Effector memory CD4-positive, alpha-beta T cell (primary cell): ENCODE data around the gene PHIP.
"Not testable (repeated sequence)": the region's sequence is repeated elsewhere in the genome, so short reads cannot be mapped to it uniquely, and the experiment has no call there.

Source experiments
- DNase-seq, 3 donors: peaks; one replicate each; pipeline ENCODE4 v3.0.0-alpha.2; 2020
- H3K27ac ChIP-seq: 2 replicates; pipeline ENCODE4 v1.7.0; 2013; ENCODE audit warnings: mild to moderate bottlenecking, low read length, moderate library complexity; ENCODE audit not compliant: insufficient read depth, poor library complexity, severe bottlenecking
- H3K27me3 ChIP-seq: replicated peaks from 2 replicates; pipeline ENCODE4 v1.7.0; 2013; ENCODE audit warnings: mild to moderate bottlenecking, low read length; ENCODE audit not compliant: insufficient read depth, control insufficient read depth, poor library complexity, severe bottlenecking
- H3K36me3 ChIP-seq: 2 replicates; pipeline ENCODE4 v1.7.0; 2013; ENCODE audit warnings: mild to moderate bottlenecking, low read length, moderate library complexity; ENCODE audit not compliant: control insufficient read depth, insufficient read depth
- H3K4me1 ChIP-seq: 2 replicates; pipeline ENCODE4 v1.7.0; 2013; ENCODE audit warnings: low read length, mild to moderate bottlenecking; ENCODE audit not compliant: control insufficient read depth, insufficient read depth, poor library complexity, severe bottlenecking
- H3K4me3 ChIP-seq: 2 replicates; pipeline ENCODE4 v1.7.0; 2013; ENCODE audit warnings: low read length, low read depth, mild to moderate bottlenecking; ENCODE audit not compliant: insufficient read depth, poor library complexity, severe bottlenecking
- H3K9me3 ChIP-seq: 2 replicates; pipeline ENCODE4 v1.7.0; 2013; ENCODE audit warnings: mild to moderate bottlenecking, low read length, moderate library complexity; ENCODE audit not compliant: control insufficient read depth
- total RNA-seq, 3 donors: gene quantifications; one replicate each; lab custom pipeline; 2026; lab: John Stamatoyannopoulos, UW

PHIP gene
- total RNA-seq, result 183 to 208 (median 205) reads per million in 3 donors

DNA sequence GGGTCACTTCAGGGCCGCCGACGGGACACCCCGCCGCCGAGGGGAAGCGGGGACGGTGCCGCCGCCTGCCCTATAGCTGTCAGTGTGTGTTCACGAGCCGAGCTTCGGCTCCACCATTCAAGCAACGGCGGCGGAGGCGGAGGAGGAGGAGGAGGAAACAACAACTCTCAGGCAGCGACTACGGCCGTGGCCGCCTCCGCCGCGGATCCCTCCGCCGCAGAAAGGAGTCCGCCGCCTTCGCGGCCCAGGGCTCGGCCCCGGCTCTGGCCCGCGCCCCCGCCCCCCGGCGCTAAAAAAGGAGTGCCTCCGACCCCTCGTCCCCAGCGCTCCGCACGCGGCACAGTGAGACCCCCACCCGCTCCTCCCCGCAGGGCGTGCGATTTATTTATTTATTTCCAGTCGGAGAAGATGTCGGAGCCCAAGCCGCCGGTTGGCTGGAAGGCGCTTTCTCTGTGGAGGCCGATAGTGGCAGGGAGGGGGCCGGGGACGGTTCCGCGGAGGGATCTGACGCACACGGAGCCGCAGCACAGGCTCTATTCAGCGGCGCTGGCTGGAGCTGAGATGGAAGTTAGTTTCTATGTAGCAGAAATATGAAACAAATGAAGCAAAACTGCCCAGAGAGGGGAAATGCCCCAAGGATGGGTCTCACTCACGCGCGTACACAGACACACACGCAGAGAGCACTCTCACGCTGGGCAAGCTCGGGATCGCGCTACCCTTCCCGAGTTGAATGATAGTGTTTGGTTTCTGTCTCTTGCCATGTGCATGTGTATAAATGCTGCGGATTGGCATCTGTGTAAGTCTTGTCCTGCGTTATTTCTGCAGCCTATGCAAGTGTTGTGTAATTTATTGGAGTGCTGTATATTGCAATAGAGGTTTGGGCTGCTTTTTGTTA, at the start of gene PHIP:
Gene PHIP (minus strand): TSS at position 180 of the 895 bp plus-strand sequence. CDS start 186 bp downstream, outside the sequence.
- Histone ChIP-seq H3K9me3 (no peaks in the 10 kb centered on the region), H3K27ac (peak within 1 kb of the TSS; percentile 95), H3K4me1 (peaks cover 14% of the 10 kb centered on the region), H3K36me3 (no peaks in the 10 kb centered on the region), H3K27me3 (no peaks in the 10 kb centered on the region), H3K4me3 (peak within 1 kb of the TSS; percentile 99)
- DNase-seq, result peak; percentile 87

DNA sequence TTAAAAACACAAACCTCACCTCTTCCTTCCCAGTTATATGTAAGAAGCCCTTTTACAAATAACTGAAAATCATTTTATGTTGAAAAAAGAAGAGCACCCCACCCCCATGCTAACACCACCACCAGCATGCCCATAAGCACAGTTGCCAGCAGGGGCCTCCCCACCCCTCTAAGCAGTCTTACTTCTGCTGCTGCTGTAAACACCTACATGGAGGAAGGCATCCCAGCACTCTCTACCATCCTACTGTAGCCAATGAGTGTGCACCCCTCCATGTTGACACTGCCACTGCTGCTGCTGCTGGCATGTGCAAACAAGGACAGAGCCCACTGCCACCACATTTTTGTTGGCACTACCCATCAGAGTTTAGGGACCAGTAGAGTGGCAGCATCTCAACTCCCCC, 49.6 kb upstream of the PHIP start:
- H3K27me3 ChIP-seq, result no peaks in the 10 kb centered on the region
- no peaks in the 10 kb centered on the region for H3K36me3 ChIP-seq
- H3K4me1 ChIP-seq, result no peaks in the 10 kb centered on the region
- no peak for DNase-seq
- H3K27ac ChIP-seq, result no peak overlapping the region
- H3K9me3 ChIP-seq, result no peaks in the 10 kb centered on the region
- H3K4me3 ChIP-seq, result no peak overlapping the region

DNA sequence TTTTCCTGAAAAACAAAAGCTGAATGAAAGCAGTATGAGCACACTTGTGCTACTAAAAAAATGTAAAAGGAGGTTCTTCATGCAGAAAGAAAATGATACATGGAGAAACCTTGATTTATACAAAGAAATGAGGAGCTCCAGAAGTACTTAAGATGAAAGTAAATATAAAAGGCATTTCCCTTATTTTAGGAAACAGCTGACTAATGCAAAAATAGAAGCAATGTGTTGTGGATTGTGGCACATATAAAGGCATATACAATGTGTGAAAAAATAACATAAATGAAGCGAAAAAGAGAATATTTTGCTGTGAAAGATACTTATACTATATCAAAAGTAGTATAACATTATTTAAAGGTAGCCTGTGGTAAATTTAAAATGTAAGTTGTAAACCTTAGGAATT, 41.2 kb upstream of the PHIP start:
- H3K9me3 ChIP-seq, result no peaks in the 10 kb centered on the region
- H3K36me3 ChIP-seq, result no peaks in the 10 kb centered on the region
- H3K4me1 ChIP-seq, result no peaks in the 10 kb centered on the region
- DNase-seq, result no peak
- H3K27ac ChIP-seq, result no peak overlapping the region
- no peaks in the 10 kb centered on the region for H3K27me3 ChIP-seq
- no peak overlapping the region for H3K4me3 ChIP-seq

DNA sequence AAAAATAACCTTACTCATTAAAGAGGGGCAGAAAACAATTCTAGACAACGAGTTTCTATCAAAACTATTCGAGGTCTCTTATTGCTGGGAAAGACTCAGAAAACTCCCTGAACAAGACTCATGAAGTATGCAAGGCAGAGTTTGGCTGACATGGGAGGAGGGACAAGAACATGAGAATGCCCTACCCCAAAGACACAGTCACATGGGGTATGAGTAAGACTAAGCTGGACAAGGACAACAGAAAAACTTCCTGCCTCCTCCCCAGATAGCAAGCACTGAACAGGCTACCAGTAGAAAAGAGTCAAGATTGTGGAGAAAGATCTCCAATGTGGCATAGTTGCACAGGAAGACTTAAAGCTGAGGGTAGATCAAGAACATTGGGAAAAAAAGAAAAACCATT, 39.7 kb upstream of the PHIP start:
- Histone ChIP-seq H3K4me1 (no peaks in the 10 kb centered on the region), H3K27ac (no peak overlapping the region)

DNA sequence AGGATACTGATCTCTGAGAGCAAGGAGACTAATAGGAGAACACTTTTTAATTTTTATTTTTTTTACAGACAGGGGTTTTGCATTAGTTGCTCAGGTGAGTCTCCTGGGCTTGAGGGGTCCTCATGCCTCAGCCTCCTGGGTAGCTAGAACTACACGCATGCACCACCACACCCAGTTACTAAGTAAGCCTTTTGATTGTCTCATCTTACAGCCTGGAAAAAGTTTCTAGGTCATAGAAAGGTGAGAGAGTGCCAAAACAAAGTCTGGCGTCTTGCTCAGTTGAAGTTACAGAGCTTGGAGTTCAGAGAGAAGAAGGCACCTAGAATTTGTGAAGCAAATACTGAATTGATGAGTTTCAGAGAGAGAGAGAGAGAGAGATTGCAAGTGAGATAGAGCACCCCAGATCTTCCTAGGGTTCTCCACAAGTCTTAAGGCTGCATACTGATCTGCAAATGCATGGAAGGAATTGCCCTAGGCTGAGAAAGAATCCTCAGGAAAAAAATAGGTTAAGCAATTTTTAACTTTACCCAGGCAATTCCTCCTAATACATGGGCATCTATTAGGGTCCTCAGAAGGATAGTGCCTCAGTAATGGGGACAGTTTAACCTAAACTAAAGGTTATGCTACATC, 37.6 kb upstream of the PHIP start:
- no peak overlapping the region for H3K27ac ChIP-seq
- no peaks in the 10 kb centered on the region for H3K27me3 ChIP-seq
- DNase-seq, result no peak
- no peaks in the 10 kb centered on the region for H3K36me3 ChIP-seq
- no peaks in the 10 kb centered on the region for H3K4me1 ChIP-seq
- H3K9me3 ChIP-seq, result no peaks in the 10 kb centered on the region
- H3K4me3 ChIP-seq, result no peak overlapping the region

More for the DNA sequence above, 39.7 kb upstream of the PHIP start:
- no peak for DNase-seq
- Histone ChIP-seq H3K27me3 (no peaks in the 10 kb centered on the region), H3K9me3 (no peaks in the 10 kb centered on the region), H3K4me3 (no peak overlapping the region), H3K36me3 (no peaks in the 10 kb centered on the region)

DNA sequence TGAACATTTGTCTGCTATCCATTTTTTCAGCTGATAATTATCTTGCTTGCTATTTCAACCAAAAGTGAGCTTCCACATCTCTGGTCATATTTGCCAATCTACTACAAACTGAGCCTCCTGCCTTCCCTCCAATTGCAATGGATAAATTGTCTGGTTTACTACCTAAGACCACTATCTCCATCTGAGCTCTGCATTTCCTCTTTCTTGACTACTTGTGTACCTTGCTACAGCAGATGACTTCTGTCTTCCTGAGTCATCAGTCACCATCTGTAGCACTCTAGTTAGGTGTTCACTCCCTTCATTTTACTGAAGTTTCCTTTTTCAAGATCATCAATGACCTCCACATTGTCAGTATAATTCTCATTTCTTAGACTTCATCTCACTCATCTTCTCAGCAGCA, 33.5 kb upstream of the PHIP start:
- H3K27ac ChIP-seq, result no peak overlapping the region
- no peak overlapping the region for H3K4me3 ChIP-seq
- no peaks in the 10 kb centered on the region for H3K4me1 ChIP-seq
- DNase-seq, result no peak
- H3K36me3 ChIP-seq, result no peaks in the 10 kb centered on the region
- no peaks in the 10 kb centered on the region for H3K9me3 ChIP-seq
- no peaks in the 10 kb centered on the region for H3K27me3 ChIP-seq

DNA sequence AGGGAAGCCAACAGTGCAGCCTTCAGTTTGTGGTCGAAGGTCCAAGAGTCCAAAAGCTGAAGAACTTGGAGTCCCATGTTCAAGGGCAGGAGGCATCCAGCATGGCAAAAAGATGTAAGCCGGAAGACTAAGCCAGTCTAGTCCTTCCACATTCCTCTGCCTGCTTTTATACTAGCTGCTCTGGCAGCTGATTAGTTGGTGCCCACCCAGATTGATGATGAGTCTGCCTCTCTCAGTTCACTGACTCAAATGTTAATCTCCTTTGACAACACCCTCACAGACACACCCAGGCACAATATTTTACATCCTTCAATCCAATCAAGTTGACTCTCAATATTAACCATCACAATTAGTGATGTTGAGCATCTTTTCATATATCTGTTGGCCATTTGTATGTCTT, 23.1 kb upstream of the PHIP start:
- Histone ChIP-seq H3K4me1 (no peaks in the 10 kb centered on the region), H3K27me3 (no peaks in the 10 kb centered on the region), H3K9me3 (no peaks in the 10 kb centered on the region), H3K4me3 (no peak overlapping the region), H3K36me3 (no peaks in the 10 kb centered on the region), H3K27ac (no peak overlapping the region)
- DNase-seq, result no peak

DNA sequence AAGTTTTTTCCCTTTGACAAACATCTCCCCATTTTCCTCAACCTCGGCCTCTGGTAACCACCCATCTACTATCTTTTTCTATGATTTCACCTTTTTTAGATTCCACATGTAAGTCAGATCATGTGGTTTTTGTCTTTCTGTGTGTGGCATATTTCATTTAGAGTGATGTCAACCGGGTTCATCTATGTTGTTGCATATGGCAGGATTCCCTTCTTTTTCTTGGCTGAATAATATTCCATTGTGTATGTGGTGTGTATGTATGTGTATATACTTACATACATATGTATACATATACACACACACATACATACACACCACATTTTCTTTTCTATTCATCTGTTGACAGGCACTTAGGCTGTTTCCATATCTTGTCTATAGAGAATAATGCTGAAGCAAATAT, 22.2 kb upstream of the PHIP start:
- no peaks in the 10 kb centered on the region for H3K27me3 ChIP-seq
- no peaks in the 10 kb centered on the region for H3K36me3 ChIP-seq
- no peak overlapping the region for H3K27ac ChIP-seq
- no peak overlapping the region for H3K4me3 ChIP-seq
- no peaks in the 10 kb centered on the region for H3K9me3 ChIP-seq
- DNase-seq, result no peak
- no peaks in the 10 kb centered on the region for H3K4me1 ChIP-seq

DNA sequence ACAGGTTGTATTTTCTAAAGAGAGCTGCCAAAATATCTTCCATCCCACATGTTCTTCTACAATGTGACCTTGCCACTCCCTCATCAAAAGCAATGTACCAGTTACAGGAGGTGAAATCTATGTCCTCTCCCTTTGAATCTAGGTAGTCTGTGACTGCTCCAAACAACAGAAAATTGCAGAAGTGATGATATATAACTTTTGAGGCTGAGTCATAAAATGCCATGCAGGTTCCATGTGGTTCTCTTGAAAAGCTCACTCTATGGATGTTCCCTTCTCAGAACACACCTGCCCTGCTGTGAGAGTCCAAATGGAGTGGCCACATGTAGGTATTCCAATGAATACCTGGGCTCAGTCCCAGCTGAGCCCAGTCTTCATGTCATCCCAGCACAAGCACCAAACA, 16.9 kb upstream of the PHIP start:
- Histone ChIP-seq H3K9me3 (no peaks in the 10 kb centered on the region), H3K36me3 (no peaks in the 10 kb centered on the region), H3K4me1 (no peaks in the 10 kb centered on the region), H3K27me3 (no peaks in the 10 kb centered on the region), H3K27ac (no peak overlapping the region), H3K4me3 (no peak overlapping the region)
- DNase-seq, result no peak

DNA sequence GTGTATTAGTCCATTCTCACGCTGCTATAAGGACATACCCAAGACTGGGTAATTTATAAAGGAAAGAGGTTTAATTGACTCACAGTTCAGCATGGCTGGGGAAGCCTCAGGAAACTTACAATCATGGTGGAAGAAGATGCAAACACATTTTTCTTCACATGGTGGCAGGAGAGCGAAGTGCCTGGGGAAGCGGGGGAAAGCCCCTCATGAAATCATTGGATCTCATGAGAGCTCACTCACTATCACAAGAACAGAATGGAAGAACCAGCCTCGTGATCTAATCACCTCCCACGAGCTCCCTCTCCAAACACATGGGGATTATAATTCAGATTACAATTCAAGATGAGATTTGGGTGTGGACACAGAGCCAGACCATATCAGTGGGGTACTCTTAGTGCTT, 13.7 kb upstream of the PHIP start:
- not testable (repeated sequence) for H3K27ac ChIP-seq, H3K36me3 ChIP-seq, H3K4me1 ChIP-seq, DNase-seq, H3K27me3 ChIP-seq, H3K4me3 ChIP-seq, H3K9me3 ChIP-seq
